Measurements from ENCODE around the gene CAB39. TPM values are rescaled to one million over a fixed set of nuclear protein-coding genes. Genes with fewer than 3 reads are reported as not detected.

Gene CAB39
- total and polyA plus RNA-seq, 2 experiments from 2014 or later: 18.7 to 67.5 TPM

DNA sequence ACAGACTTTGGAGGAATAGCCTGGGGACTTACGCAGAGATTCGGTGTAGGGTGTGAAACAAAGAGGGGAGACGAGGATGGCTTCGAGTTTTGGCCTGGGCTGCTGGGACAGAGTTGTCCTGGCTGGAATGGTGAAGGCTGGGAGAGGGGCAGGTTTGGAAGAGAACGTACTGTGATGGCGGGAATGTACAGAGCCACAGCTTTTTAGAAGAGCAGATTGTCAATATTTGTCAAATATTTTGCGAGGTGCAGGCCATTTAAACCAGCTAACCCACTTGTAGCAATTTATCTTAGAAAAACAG, 137.7 kb downstream of the CAB39 start:
- Histone ChIP-seq H3K27ac (ENCODE audit: low read depth) (no peak overlapping the region), H2AFZ (peak overlapping the region; percentile 80; the same call in 1 of the 2 replicates), H3K4me1 (ENCODE audit: insufficient read depth) (no peaks in the 10 kb centered on the region; the same call in 1 of the 2 replicates), H3K4me2 (no peak overlapping the region), H3K79me2 (replicated peaks; ENCODE audit: insufficient read depth) (no peaks in the 10 kb centered on the region), H3K36me3 (ENCODE audit: insufficient read depth) (no peaks in the 10 kb centered on the region), H4K20me1 (replicated peaks; ENCODE audit: insufficient read depth) (no peaks in the 10 kb centered on the region), H3K27me3 (ENCODE audit: insufficient read depth) (no peaks in the 10 kb centered on the region), H3F3A (replicated peaks; ENCODE audit: low read depth) (0 out of 2 replicates have a peak, but pooled peaks cover 3% of the 10 kb centered on the region), H3K9me2 (ENCODE audit: insufficient read depth) (no peaks in the 10 kb centered on the region), H3K4me3 (no peak overlapping the region)
- peaks cover 9% of the 10 kb centered on the region for H3K9me3 Mint-ChIP-seq
- TF ChIP-seq CREB1 (CRISPR knock-in tag; IDR thresholded peaks at IDR 0.05; ENCODE audit: low read depth) (no peak), POLR2AphosphoS5 (IDR thresholded peaks at IDR 0.05; ENCODE audit: low read depth) (no peak), EZH2phosphoT487 (IDR thresholded peaks at IDR 0.05; ENCODE audit: unreplicated experiment) (no peak), EZH2 (IDR thresholded peaks at IDR 0.05; ENCODE audit: low read depth, unreplicated experiment) (no peak), STAT1 (IDR thresholded peaks at IDR 0.05; ENCODE audit: unreplicated experiment) (no peak), ZNF114 (CRISPR knock-in tag; IDR thresholded peaks at IDR 0.05) (no peak), JUNB (IDR thresholded peaks at IDR 0.05; ENCODE audit: unreplicated experiment) (no peak), ZNF331 (CRISPR knock-in tag; IDR thresholded peaks at IDR 0.05; ENCODE audit: low read depth) (no peak), NANOG (IDR thresholded peaks at IDR 0.05; ENCODE audit: borderline replicate concordance) (no peak)
- TF ChIP-seq, protein P1, sequence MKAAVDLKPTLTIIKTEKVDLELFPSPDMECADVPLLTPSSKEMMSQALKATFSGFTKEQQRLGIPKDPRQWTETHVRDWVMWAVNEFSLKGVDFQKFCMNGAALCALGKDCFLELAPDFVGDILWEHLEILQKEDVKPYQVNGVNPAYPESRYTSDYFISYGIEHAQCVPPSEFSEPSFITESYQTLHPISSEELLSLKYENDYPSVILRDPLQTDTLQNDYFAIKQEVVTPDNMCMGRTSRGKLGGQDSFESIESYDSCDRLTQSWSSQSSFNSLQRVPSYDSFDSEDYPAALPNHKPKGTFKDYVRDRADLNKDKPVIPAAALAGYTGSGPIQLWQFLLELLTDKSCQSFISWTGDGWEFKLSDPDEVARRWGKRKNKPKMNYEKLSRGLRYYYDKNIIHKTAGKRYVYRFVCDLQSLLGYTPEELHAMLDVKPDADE (IDR thresholded peaks at IDR 0.05): no peak
- TF ChIP-seq, protein P2, sequence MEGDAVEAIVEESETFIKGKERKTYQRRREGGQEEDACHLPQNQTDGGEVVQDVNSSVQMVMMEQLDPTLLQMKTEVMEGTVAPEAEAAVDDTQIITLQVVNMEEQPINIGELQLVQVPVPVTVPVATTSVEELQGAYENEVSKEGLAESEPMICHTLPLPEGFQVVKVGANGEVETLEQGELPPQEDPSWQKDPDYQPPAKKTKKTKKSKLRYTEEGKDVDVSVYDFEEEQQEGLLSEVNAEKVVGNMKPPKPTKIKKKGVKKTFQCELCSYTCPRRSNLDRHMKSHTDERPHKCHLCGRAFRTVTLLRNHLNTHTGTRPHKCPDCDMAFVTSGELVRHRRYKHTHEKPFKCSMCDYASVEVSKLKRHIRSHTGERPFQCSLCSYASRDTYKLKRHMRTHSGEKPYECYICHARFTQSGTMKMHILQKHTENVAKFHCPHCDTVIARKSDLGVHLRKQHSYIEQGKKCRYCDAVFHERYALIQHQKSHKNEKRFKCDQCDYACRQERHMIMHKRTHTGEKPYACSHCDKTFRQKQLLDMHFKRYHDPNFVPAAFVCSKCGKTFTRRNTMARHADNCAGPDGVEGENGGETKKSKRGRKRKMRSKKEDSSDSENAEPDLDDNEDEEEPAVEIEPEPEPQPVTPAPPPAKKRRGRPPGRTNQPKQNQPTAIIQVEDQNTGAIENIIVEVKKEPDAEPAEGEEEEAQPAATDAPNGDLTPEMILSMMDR (conservative IDR thresholded peaks at IDR 0.05; ENCODE audit: low read depth in 2 of 2): no peak
- TF ChIP-seq, protein P3, sequence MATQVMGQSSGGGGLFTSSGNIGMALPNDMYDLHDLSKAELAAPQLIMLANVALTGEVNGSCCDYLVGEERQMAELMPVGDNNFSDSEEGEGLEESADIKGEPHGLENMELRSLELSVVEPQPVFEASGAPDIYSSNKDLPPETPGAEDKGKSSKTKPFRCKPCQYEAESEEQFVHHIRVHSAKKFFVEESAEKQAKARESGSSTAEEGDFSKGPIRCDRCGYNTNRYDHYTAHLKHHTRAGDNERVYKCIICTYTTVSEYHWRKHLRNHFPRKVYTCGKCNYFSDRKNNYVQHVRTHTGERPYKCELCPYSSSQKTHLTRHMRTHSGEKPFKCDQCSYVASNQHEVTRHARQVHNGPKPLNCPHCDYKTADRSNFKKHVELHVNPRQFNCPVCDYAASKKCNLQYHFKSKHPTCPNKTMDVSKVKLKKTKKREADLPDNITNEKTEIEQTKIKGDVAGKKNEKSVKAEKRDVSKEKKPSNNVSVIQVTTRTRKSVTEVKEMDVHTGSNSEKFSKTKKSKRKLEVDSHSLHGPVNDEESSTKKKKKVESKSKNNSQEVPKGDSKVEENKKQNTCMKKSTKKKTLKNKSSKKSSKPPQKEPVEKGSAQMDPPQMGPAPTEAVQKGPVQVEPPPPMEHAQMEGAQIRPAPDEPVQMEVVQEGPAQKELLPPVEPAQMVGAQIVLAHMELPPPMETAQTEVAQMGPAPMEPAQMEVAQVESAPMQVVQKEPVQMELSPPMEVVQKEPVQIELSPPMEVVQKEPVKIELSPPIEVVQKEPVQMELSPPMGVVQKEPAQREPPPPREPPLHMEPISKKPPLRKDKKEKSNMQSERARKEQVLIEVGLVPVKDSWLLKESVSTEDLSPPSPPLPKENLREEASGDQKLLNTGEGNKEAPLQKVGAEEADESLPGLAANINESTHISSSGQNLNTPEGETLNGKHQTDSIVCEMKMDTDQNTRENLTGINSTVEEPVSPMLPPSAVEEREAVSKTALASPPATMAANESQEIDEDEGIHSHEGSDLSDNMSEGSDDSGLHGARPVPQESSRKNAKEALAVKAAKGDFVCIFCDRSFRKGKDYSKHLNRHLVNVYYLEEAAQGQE (IDR thresholded peaks at IDR 0.05; ENCODE audit: unreplicated experiment): no peak
- TF ChIP-seq, protein P4, sequence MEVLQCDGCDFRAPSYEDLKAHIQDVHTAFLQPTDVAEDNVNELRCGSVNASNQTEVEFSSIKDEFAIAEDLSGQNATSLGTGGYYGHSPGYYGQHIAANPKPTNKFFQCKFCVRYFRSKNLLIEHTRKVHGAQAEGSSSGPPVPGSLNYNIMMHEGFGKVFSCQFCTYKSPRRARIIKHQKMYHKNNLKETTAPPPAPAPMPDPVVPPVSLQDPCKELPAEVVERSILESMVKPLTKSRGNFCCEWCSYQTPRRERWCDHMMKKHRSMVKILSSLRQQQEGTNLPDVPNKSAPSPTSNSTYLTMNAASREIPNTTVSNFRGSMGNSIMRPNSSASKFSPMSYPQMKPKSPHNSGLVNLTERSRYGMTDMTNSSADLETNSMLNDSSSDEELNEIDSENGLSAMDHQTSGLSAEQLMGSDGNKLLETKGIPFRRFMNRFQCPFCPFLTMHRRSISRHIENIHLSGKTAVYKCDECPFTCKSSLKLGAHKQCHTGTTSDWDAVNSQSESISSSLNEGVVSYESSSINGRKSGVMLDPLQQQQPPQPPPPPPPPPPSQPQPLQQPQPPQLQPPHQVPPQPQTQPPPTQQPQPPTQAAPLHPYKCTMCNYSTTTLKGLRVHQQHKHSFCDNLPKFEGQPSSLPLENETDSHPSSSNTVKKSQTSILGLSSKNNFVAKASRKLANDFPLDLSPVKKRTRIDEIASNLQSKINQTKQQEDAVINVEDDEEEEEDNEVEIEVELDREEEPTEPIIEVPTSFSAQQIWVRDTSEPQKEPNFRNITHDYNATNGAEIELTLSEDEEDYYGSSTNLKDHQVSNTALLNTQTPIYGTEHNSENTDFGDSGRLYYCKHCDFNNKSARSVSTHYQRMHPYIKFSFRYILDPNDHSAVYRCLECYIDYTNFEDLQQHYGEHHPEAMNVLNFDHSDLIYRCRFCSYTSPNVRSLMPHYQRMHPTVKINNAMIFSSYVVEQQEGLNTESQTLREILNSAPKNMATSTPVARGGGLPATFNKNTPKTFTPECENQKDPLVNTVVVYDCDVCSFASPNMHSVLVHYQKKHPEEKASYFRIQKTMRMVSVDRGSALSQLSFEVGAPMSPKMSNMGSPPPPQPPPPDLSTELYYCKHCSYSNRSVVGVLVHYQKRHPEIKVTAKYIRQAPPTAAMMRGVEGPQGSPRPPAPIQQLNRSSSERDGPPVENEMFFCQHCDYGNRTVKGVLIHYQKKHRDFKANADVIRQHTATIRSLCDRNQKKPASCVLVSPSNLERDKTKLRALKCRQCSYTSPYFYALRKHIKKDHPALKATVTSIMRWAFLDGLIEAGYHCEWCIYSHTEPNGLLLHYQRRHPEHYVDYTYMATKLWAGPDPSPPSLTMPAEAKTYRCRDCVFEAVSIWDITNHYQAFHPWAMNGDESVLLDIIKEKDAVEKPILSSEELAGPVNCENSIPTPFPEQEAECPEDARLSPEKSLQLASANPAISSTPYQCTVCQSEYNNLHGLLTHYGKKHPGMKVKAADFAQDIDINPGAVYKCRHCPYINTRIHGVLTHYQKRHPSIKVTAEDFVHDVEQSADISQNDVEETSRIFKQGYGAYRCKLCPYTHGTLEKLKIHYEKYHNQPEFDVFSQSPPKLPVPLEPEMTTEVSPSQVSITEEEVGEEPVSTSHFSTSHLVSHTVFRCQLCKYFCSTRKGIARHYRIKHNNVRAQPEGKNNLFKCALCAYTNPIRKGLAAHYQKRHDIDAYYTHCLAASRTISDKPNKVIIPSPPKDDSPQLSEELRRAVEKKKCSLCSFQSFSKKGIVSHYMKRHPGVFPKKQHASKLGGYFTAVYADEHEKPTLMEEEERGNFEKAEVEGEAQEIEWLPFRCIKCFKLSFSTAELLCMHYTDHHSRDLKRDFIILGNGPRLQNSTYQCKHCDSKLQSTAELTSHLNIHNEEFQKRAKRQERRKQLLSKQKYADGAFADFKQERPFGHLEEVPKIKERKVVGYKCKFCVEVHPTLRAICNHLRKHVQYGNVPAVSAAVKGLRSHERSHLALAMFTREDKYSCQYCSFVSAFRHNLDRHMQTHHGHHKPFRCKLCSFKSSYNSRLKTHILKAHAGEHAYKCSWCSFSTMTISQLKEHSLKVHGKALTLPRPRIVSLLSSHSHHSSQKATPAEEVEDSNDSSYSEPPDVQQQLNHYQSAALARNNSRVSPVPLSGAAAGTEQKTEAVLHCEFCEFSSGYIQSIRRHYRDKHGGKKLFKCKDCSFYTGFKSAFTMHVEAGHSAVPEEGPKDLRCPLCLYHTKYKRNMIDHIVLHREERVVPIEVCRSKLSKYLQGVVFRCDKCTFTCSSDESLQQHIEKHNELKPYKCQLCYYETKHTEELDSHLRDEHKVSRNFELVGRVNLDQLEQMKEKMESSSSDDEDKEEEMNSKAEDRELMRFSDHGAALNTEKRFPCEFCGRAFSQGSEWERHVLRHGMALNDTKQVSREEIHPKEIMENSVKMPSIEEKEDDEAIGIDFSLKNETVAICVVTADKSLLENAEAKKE (CRISPR knock-in tag; IDR thresholded peaks at IDR 0.05): no peak
- DNase-seq (ENCODE audit: low spot score) (no peak), ATAC-seq (no peak)
- H3K36me3 Mint-ChIP-seq (ENCODE audit: low read depth): no peaks in the 10 kb centered on the region; the same call in 1 of the 3 replicates
- H3K4me3 Mint-ChIP-seq: no peak overlapping the region
- peaks cover 17% of the 10 kb centered on the region for H3K4me1 Mint-ChIP-seq
- peaks cover 10% of the 10 kb centered on the region for H3K27me3 Mint-ChIP-seq (ENCODE audit: insufficient read depth, low read depth, poor library complexity)
- no peak overlapping the region for H3K27ac Mint-ChIP-seq
